HUDEP-2 (cell line): ENCODE measurements around the gene PI4K2A.

Experiments
- DNase-seq, 76 experiments: peaks; one replicate each; lab custom pipeline; 2025; ENCODE audit not compliant: unreplicated experiment in 76 of 76; lab: John Stamatoyannopoulos, UW

PI4K2A gene

DNA sequence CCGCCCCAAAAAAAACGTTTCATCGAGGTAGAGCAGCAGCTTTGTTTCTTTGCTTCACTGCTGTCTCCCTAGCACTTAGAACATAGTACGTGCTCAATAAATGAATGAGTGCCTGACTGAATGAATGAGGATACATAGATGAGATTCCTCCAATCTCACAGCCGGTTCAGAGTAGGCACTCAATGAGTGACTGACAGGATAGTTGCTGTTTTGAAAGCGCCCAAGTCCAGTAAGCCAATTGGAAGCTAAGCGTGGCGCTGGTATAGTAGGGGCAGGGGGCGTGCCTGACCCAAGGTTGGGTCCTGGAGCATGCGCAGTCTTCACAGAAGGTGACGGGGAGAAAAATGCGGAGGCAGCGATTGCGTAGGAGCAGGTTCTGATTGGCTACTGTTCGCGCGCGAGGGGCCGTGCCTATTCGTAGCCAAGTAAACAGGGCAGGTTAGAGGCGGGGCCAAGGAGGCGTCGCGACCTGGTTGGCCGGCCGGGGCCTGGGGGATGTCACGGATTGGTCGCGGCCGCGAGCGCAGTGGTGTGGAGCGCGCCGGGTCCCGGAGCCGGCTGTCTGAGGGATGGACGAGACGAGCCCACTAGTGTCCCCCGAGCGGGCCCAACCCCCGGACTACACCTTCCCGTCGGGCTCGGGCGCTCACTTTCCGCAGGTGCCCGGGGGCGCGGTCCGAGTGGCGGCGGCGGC, at the start of gene PI4K2A:
TSS of gene PI4K2A (plus strand) at position 498 of the 694 bp plus-strand sequence. CDS start at position 570, 72 bp downstream.
- peak in 75 of 76 experiments; percentile 46 to 99 (median 98) for DNase-seq

DNA sequence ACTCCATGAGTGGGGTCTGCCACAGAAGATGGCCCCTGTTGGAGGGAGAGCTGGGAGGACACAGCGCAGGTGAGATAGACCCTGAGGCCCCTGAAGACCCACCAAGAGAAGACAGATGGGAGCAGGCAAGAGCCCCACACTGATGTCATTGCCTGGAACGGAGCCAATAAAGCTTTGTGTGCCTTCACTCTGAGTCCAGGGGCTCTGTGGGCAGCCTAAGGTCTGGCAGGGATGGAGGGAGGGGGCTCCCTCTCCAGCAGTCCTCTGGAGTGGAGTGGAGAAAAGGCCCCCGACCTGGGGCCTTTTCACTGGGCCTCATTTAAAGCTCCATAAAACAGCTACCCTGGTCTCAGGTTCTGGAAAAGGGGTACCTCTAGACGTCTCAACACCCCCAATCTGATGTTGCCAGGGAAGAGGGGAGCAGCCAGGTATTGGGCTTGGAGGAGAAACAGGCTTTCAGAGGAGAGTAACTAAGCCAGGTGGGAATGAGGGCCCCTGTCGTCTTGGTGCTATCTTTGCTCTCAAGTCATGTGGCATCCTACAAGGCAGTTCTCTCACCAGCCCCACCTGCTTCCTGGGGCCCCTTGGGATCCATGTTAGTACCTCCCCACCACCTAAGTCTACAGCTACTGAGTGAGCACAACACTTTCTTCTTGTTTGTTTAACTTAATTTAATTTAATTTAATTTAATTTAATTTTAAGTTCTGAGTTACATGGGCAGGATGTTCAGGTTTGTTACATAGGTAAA, 49.5 kb upstream of the PI4K2A start:
- DNase-seq = no peak

DNA sequence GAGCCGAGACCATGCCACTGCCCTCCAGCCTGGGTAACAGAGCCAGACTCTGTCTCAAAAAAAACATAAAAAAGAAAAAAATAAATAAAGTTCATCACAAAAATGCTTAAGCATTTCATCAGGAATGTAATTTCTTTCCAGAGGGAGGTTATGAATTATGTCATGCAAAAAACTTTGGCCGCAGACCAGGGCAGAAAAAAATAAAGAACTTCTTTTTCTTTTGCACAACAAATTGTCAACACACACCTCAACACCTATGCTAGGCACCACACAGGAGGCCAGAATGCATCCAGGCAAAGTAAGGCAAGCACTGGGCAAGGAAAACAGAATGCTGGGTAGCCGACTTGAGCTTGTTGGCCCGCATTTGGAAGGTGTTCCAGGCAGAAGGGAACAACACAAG, 47.0 kb upstream of the PI4K2A start:
- no peak for DNase-seq

GRCh38 chr10:97596101-97597082, 44.1 kb upstream of the PI4K2A start:
- DNase-seq = peak in 41 of 76 experiments; percentile 4 to 71 (median 27)

DNA sequence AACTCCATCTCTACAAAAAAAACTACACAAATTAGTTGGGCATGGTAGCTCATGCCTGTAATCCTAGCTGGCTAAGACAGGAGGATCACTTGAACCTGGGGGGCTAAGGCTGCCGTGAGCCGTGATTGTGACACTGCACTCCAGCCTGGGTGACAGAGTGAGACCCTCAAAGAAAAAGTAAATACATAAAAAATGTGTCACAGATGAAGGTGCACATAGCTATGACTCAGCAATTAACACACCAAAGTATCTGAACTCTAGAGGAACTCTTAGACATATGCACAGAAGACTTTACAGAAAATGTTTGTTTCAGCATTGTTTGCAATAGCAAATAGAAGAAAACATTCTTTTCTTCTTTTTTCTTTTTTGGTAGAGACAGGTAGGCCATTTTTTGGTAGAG, 42.7 kb upstream of the PI4K2A start:
- DNase-seq = no peak

DNA sequence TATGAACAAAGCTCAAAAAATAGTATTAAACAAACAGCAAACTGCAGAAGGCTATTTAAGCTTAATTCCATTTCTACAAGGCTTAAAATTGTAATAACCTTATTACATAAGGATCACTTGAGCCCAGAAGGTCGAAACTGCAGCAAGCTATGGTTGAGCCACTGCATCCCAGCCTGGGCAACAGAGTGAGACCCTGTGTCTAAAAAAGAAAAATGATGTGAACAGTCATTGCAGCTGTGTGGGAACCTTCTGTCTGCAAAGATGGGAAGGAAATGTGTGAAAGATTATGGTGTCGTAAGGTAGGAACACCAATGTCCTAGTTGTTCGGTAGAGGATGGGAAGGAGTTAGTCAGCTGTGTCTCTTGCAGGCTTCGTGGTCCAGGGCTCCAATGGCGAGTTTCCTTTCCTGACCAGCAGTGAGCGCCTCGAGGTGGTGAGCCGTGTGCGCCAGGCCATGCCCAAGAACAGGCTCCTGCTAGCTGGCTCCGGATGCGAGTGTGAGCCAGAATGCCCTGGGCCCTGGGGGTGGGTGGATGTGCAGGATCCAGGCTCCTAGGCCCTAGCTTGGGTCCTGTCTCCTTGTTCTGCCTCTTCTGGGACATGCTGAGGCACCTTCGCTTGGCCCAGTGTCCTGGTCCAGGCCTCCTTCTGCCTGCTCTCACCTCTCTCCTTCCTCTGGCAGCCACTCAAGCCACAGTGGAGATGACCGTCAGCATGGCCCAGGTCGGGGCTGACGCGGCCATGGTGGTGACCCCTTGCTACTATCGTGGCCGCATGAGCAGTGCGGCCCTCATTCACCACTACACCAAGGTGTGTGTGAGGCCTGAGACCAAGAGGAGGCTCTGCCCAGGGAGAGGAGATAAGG, 41.8 kb upstream of the PI4K2A start:
- DNase-seq = no peak

DNA sequence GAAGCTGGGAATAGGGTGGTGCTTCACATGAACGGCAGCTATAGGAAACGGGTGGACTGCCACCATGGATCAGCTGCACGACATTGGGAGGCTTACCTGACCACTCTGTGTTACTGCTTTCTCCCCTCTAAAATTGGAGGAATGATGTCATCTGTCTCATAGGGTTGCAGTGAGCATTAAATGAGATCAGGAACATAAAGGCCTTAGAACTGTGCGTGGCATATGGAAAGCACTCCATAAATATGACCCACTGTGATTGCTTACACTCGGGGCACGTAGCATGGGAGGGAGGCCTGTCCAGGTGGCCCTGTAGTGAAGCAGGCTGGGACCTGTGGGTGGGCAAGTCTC, 41.2 kb upstream of the PI4K2A start:
- no peak for DNase-seq

GRCh38 chr10:97600616-97601015, 39.9 kb upstream of the PI4K2A start:
- DNase-seq = no peak

DNA sequence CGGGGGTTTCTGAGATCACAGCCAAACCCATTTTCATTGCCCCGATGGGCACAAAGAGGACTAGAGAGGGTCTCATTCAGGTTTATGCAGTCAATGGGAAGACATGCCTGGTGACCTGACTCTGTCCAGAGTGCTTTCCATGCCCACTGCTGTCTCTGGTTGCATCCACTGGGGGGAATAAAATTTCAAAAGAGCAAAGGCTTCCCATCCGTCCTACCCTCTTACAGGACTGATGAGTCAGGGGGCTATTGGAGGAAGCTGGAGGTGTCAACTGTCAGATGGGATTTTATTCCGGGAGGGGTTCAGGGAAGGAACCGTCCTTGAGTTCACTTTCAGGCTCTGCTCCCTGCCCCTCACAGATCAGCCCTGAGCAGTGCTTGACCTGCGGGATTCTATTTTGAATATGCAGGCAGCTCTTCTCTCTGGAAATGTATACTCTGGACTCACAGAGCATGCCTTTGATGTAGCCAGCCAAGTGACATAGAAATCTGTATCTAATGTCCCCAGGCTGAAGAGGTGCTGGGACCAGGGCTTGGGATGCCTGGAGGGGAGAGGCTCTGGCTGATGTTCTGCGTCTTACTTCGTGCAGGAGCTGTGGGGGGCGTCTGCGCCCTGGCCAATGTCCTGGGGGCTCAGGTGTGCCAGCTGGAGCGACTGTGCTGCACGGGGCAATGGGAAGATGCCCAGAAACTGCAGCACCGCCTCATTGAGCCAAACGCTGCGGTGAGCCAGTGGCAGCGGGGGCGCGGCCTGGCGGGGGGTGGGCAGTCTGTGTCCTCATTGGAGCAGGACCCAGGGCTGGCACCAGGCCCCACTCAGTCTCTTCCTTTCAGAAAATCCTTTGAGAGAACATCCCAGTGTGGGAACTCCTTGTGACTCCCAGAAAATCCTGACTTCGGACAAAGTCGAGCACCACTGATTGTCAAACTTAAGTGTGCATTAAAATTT, 38.9 kb upstream of the PI4K2A start:
- DNase-seq = no peak

- DNase-seq = no peak
These were observed 33.3 kb upstream of the PI4K2A start for GRCh38 chr10:97607095-97607636.

DNA sequence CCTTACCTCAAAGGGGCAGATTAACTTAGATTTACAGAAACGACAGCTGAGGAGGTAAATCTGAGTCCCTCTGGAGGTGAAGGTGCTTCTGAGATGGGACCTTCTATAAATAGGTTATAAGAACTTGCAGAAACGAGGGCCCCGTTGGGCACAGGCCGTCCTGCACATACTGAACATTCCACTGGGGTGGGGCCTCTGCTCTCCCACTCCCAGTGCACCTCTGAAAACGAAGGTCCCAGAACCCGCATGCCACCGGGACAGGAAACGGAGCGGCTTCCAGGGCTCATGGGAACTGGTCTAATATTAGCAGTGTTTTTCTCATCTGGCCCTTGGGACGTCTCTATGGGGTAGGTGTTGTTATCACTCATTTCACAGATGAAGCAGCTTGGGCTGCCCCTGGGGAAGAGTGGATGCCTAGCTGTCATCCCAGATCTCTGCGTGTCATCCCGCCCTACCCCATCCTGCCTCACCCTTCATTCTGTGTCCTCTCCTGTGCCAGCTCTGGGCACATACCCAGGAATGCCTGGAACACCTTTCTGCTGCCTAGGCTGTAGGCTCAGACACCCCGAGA, 31.4 kb upstream of the PI4K2A start:
- DNase-seq = no peak

DNA sequence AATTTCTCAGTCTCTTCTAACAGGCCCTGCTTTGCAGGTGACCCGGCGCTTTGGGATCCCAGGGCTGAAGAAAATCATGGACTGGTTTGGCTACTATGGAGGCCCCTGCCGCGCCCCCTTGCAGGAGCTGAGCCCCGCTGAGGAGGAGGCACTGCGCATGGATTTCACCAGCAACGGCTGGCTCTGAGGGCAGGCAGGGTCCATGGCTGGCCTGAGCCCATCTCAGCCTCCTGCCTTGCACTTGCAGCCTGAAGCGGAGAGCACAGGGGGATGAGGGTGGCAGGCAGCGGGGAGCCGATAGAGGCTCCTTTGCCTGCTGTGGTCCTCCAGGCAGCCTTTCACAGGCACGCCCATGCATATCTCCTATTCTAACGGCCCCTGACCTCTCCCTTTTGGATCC, 29.0 kb upstream of the PI4K2A start:
- peak in 21 of 76 experiments; percentile 2 to 40 (median 14) for DNase-seq

DNA sequence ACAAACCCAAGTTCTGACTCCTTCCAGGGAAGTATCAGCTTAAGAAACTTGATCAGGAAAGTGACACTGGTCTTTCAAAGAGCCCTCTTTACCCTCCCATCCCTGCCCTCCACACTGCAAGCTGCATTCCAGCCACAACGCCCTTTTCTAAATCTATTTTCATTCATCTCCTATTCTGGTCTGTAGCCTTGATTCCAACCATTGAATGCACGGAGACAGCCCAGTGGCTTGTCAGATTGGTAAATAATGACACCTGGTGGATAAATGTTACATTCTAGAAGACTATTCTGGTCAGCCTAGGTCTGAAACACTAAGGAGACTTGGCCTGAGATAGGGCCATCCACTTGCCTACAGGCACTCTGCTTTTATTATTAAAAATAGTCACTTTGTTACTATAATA, 28.1 kb upstream of the PI4K2A start:
- peak in 40 of 76 experiments; percentile 3 to 68 (median 37) for DNase-seq

DNA sequence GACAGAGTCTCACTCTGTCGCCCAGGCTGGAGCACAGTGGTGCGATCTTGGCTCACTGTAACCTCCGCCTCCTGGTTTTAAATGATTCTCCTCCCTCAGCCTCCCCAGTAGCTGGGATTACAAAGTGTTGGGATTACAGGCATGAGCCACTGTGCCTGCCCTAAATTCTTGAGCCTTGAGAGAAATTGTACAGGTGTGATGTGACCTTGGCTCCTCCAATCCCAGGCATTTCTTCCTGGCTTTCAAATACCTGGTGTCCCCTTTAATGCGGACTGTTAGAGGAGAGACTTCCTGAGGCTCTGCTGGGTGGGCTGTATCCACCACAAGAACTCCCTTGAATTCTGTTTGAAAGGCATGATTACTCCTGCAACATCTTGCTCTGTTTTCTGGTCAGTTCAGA, 22.2 kb upstream of the PI4K2A start:
- DNase-seq = no peak

- no peak for DNase-seq
These were observed 21.7 kb upstream of the PI4K2A start for GRCh38 chr10:97618733-97619132.

GRCh38 chr10:97623277-97623676, 17.2 kb upstream of the PI4K2A start:
- no peak for DNase-seq

DNA sequence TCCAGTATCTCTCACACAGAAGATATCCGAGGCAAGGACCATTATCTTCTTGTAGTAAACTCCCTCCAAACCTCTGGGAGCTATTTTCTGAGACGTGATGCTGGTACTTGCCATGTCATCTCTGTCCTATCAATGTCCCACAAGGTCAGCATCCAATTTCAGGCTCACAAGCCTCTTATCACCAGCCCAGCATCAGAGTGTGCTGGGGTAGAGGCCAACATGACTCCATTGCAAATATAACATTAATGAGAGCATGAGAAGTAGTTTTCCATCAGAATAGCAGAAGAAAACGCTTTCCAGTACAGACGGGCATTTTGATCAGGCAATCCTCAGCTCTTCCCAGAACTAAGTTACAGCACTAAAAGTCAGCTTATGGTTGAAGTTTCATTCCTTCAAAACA, 12.7 kb upstream of the PI4K2A start:
- DNase-seq = peak in 43 of 76 experiments; percentile 5 to 70 (median 37)

DNA sequence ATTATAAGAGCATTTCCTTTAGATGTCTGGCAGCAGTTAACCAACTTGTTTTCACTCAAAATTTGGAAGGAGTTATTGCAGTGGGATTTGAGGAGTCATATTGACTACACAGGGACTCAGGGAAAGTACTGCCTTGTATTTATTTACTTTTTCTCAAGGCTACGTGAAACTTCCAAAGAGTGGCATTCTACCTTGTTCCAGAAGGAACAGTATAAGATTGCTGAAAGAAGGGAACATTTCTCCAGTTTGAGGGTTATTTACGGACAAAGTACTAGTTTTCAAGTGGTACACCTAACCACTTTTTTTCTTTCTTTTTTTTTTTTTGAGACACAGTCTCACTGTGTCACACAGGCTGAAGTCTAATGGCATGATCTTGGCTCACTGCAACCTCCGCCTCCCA, 12.2 kb upstream of the PI4K2A start:
- no peak for DNase-seq
